IMR-90 (cell line): ENCODE measurements around the gene IL6ST. TPM values are rescaled to one million over a fixed set of nuclear protein-coding genes. Genes with fewer than 3 reads are reported as not detected.

Source experiments
- ATAC-seq: fragments of 200-7000 bp; cut with Tn5 transposase; 2 replicates; pipeline ENCODE4 v1.9.1; 2020; ENCODE audit warnings: low read depth, mild to moderate bottlenecking, moderate library complexity
- BruUV-seq: library from RNA; stranded (reverse); fragments of 400-500 nt; replicated peaks from 2 replicates; lab custom pipeline; 2021; lab: Mats Ljungman, UMichigan
- CTCF ChIA-PET: fragments of 300-600 bp; formaldehyde crosslinking; extraction: SDS; loops from one replicate; lab custom pipeline; 2021; ENCODE audit warnings: antibody characterized with exemption; lab: Yijun Ruan, JAX
- POLR2A ChIA-PET: fragments of 300-600 bp; sonication (Branson Sonifier 250); formaldehyde crosslinking; loops from one replicate; lab custom pipeline; 2022; ENCODE audit warnings: antibody characterized with exemption; ENCODE audit not compliant: unreplicated experiment; lab: Charles Lee
- DNase-seq: peaks from one replicate; pipeline ENCODE4 v3.0.0; 2013
- H2AFZ ChIP-seq: replicated peaks from 2 replicates; pipeline ENCODE3; 2013; ENCODE audit warnings: low read length, mild to moderate bottlenecking; ENCODE audit not compliant: poor library complexity
- H2AK5ac ChIP-seq: 2 replicates; pipeline ENCODE4 v1.6.1; 2013; ENCODE audit warnings: low read depth, low read length, inconsistent platforms
- H2AK9ac ChIP-seq: replicated peaks from 2 replicates; pipeline ENCODE3; 2013; ENCODE audit warnings: mild to moderate bottlenecking, low read depth, low read length, moderate library complexity; ENCODE audit not compliant: poor library complexity
- H2BK120ac ChIP-seq: 2 replicates; pipeline ENCODE4 v1.6.1; 2013; ENCODE audit warnings: low read depth, low read length, inconsistent platforms
- H2BK15ac ChIP-seq: 3 replicates; pipeline ENCODE4 v1.6.1; 2013; ENCODE audit warnings: low read depth, low read length, inconsistent platforms
- H2BK20ac ChIP-seq: 2 replicates; pipeline ENCODE4 v1.6.1; 2013; ENCODE audit warnings: low read depth, mild to moderate bottlenecking, inconsistent platforms, low read length, moderate library complexity
- H2BK5ac ChIP-seq: 2 replicates; pipeline ENCODE4 v1.6.1; 2013; ENCODE audit warnings: mild to moderate bottlenecking, low read depth, low read length, inconsistent platforms; ENCODE audit not compliant: poor library complexity, severe bottlenecking
- H3K14ac ChIP-seq: replicated peaks from 2 replicates; pipeline ENCODE4 v1.6.1; 2013; ENCODE audit warnings: low read depth, low read length, inconsistent platforms
- H3K18ac ChIP-seq: 2 replicates; pipeline ENCODE4 v1.6.1; 2013; ENCODE audit warnings: low read depth, low read length, control low read depth
- H3K23ac ChIP-seq: 2 replicates; pipeline ENCODE4 v1.6.1; 2013; ENCODE audit warnings: low read depth, low read length, inconsistent platforms
- H3K27ac ChIP-seq: 2 replicates; pipeline ENCODE4 v1.5.1; 2013; ENCODE audit warnings: mild to moderate bottlenecking, control low read depth, low read length; ENCODE audit not compliant: insufficient read depth
- H3K27me3 ChIP-seq: 2 replicates; pipeline ENCODE4 v1.6.1; 2013; ENCODE audit warnings: low read length; ENCODE audit not compliant: control insufficient read depth, insufficient read depth
- H3K36me3 ChIP-seq: 2 replicates; pipeline ENCODE4 v1.6.1; 2013; ENCODE audit warnings: low read length, mixed read lengths; ENCODE audit not compliant: control insufficient read depth, insufficient read depth
- H3K4ac ChIP-seq: 2 replicates; pipeline ENCODE4 v1.6.1; 2013; ENCODE audit warnings: low read depth, low read length, inconsistent platforms
- H3K4me1 ChIP-seq: 2 replicates; pipeline ENCODE4 v1.6.1; 2013; ENCODE audit warnings: low read length, mixed read lengths; ENCODE audit not compliant: control insufficient read depth, insufficient read depth
- H3K4me2 ChIP-seq: 2 replicates; pipeline ENCODE4 v1.6.1; 2013; ENCODE audit warnings: low read depth, mild to moderate bottlenecking, control low read depth, low read length, moderate library complexity
- H3K4me3 ChIP-seq: 2 replicates; pipeline ENCODE4 v1.5.1; 2013; ENCODE audit warnings: low read depth, mild to moderate bottlenecking, control low read depth, low read length, moderate library complexity; ENCODE audit not compliant: insufficient read depth
- H3K56ac ChIP-seq: 2 replicates; pipeline ENCODE4 v1.6.1; 2013; ENCODE audit warnings: low read length, inconsistent platforms; ENCODE audit not compliant: insufficient read depth; ENCODE audit errors: extremely low read depth
- H3K79me1 ChIP-seq, 2 experiments: 2 replicates each; pipeline ENCODE4 v1.6.1; 2013; ENCODE audit warnings: low read length in 2 of 2, inconsistent platforms in 1 of 2, low read depth in 1 of 2
- H3K9ac ChIP-seq: 2 replicates; pipeline ENCODE4 v1.6.1; 2013; ENCODE audit warnings: low read depth, low read length, control low read depth
- H3K9me1 ChIP-seq: 2 replicates; pipeline ENCODE4 v1.6.1; 2013; ENCODE audit warnings: low read length, inconsistent platforms; ENCODE audit not compliant: insufficient read depth
- H3K9me3 ChIP-seq: 2 replicates; pipeline ENCODE4 v1.6.1; 2013; ENCODE audit warnings: low read length; ENCODE audit not compliant: control insufficient read depth, insufficient read depth
- H4K20me1 ChIP-seq: 2 replicates; pipeline ENCODE4 v1.6.1; 2013; ENCODE audit warnings: low read length, inconsistent platforms; ENCODE audit not compliant: insufficient read depth
- H4K5ac ChIP-seq: 2 replicates; pipeline ENCODE4 v1.6.1; 2013; ENCODE audit warnings: mild to moderate bottlenecking, low read depth, low read length, control low read depth
- H4K8ac ChIP-seq, 2 experiments: 2 replicates each; pipeline ENCODE4 v1.6.1; 2013; ENCODE audit warnings: low read depth in 2 of 2, low read length in 2 of 2, control low read depth in 1 of 2, inconsistent platforms in 1 of 2
- H4K91ac ChIP-seq: 2 replicates; pipeline ENCODE4 v1.6.1; 2013; ENCODE audit warnings: low read depth, low read length, inconsistent platforms; ENCODE audit not compliant: insufficient read depth
- BHLHE40 ChIP-seq: fragments of 150-350 bp; IDR thresholded peaks from 2 replicates; pipeline ENCODE4 v1.6.1; 2016; ENCODE audit warnings: mild to moderate bottlenecking, low read depth, low read length
- CEBPB ChIP-seq: IDR thresholded peaks from 2 replicates; pipeline ENCODE4 v1.6.1; 2012; ENCODE audit warnings: low read depth, low read length, improper control_type of control experiment
- CHD1 ChIP-seq: IDR thresholded peaks from 2 replicates; pipeline ENCODE4 v1.6.1; 2012; ENCODE audit warnings: low read depth, low read length, improper control_type of control experiment
- CTCF ChIP-seq: conservative IDR thresholded peaks from 2 replicates; pipeline ENCODE4 v1.5.1; 2012; ENCODE audit warnings: mild to moderate bottlenecking, low read depth, low read length, improper control_type of control experiment
- ELK1 ChIP-seq: fragments of 150-350 bp; IDR thresholded peaks from 2 replicates; pipeline ENCODE4 v1.6.1; 2016; ENCODE audit warnings: low read depth, mild to moderate bottlenecking, low read length, moderate library complexity, borderline replicate concordance
- FOS ChIP-seq: fragments of 150-350 bp; IDR thresholded peaks from 2 replicates; pipeline ENCODE4 v1.6.1; 2016; ENCODE audit warnings: low read depth, low read length
- MAFK ChIP-seq: IDR thresholded peaks from 2 replicates; pipeline ENCODE4 v1.6.1; 2012; ENCODE audit warnings: low read depth, low read length, improper control_type of control experiment
- MAZ ChIP-seq: IDR thresholded peaks from 2 replicates; pipeline ENCODE4 v1.6.1; 2012; ENCODE audit warnings: low read depth, mild to moderate bottlenecking, low read length, improper control_type of control experiment, moderate library complexity, borderline replicate concordance
- MXI1 ChIP-seq: IDR thresholded peaks from 2 replicates; pipeline ENCODE4 v1.6.1; 2012; ENCODE audit warnings: low read depth, mild to moderate bottlenecking, low read length, moderate library complexity, borderline replicate concordance
- NFE2L2 ChIP-seq: fragments of 150-350 bp; IDR thresholded peaks from 2 replicates; pipeline ENCODE4 v1.6.1; 2016; ENCODE audit warnings: low read depth, mild to moderate bottlenecking, low read length
- POLR2A ChIP-seq: IDR thresholded peaks from 2 replicates; pipeline ENCODE4 v1.6.1; 2012; ENCODE audit warnings: mild to moderate bottlenecking, low read depth, low read length
- RAD21 ChIP-seq: IDR thresholded peaks from 2 replicates; pipeline ENCODE4 v1.6.1; 2012; ENCODE audit warnings: low read length, improper control_type of control experiment
- RCOR1 ChIP-seq: IDR thresholded peaks from 2 replicates; pipeline ENCODE4 v1.6.1; 2012; ENCODE audit warnings: mild to moderate bottlenecking, low read length, improper control_type of control experiment; ENCODE audit not compliant: insufficient replicate concordance
- SMC3 ChIP-seq: fragments of 150-350 bp; IDR thresholded peaks from 2 replicates; pipeline ENCODE4 v1.6.1; 2016; ENCODE audit warnings: low read depth, mild to moderate bottlenecking, antibody characterized with exemption, low read length, moderate library complexity
- USF2 ChIP-seq: fragments of 150-350 bp; IDR thresholded peaks from 2 replicates; pipeline ENCODE4 v1.6.1; 2017; ENCODE audit warnings: mild to moderate bottlenecking, antibody characterized with exemption, low read length, low read depth
- WGBS, 2 experiments: methylation state at CpG; one replicate each; pipeline versions ENCODE4 v1.1.5 to v1.1.7; 2013; ENCODE audit warnings: missing lambda C conversion rate in 2 of 2; ENCODE audit not compliant: insufficient read length in 1 of 2; ENCODE audit errors: extremely low coverage in 2 of 2; 5-methylcytosine and 5-hydroxymethylcytosine counted together
- dilution Hi-C: fragments of 300-500 bp; cut with HindIII; formaldehyde crosslinking; loops from one replicate; pipeline ENCODE4 v1.14.3; 2018; ENCODE audit warnings: low sequenced_read_pairs; ENCODE audit not compliant: unreplicated experiment
- in situ Hi-C: fragments of 300-500 bp; cut with MboI; formaldehyde crosslinking; loops from 3 replicates; pipeline ENCODE4 v1.14.3; 2019; ENCODE audit warnings: low sequenced_read_pairs, inconsistent platforms, mixed read lengths
- intact Hi-C: fragments of 100-400 bp; cut with micrococcal nuclease; formaldehyde crosslinking; loops from 2 replicates; pipeline ENCODE4 v1.10.0; 2022
- polyA plus RNA-seq, 3 experiments: library from polyadenylated mRNA; depleted of rRNA; stranded (reverse); fragments of >200 nt; gene quantifications; 2 replicates each; pipeline ENCODE4 v1.2.3, GENCODE V29; 2012; ENCODE audit warnings: low replicate concordance in 1 of 3
- total RNA-seq: library from RNA; depleted of rRNA; stranded (reverse); fragments of >200 nt; gene quantifications from 2 replicates; pipeline ENCODE4 v1.2.3, GENCODE V29; 2012

Gene IL6ST
- total and polyA plus RNA-seq, 2 of the 4 experiments (the other 2 are of a cell fraction) = 90.6 to 506 TPM

- no peak overlapping the region for H3K4me2 ChIP-seq
- no peak overlapping the region for H3K18ac ChIP-seq
- H4K91ac ChIP-seq = no peak overlapping the region
- no peak overlapping the region for H2BK15ac ChIP-seq
- 100% methylated on average over 1 of the region's 8 CpGs; no CpG with 5 or more reads in 1 of the 2 experiments for WGBS, 2 experiments
- H3K23ac ChIP-seq = no peak overlapping the region
- POLR2A ChIA-PET = no interaction called here
- H3K36me3 ChIP-seq = no peaks in the 10 kb centered on the region
- peak overlapping the region; percentile 48 for H2AK9ac ChIP-seq
- H3K9me1 ChIP-seq = peaks cover 8% of the 10 kb centered on the region; the same call in 1 of the 2 replicates
- no peak; the same call in 1 of the 2 replicates for ATAC-seq
- no peak for DNase-seq
- H2AFZ ChIP-seq = peak overlapping the region; percentile 44
- H3K14ac ChIP-seq = no peak overlapping the region
- no peak overlapping the region for H4K5ac ChIP-seq
- peak overlapping the region; percentile 25; the same call in 1 of the 2 replicates for H2BK120ac ChIP-seq
- H3K4ac ChIP-seq = peak overlapping the region; percentile 51; the same call in 1 of the 2 replicates
- H4K8ac ChIP-seq = no peak overlapping the region
- no peak overlapping the region for H3K56ac ChIP-seq
- H3K79me1 ChIP-seq = no peaks in the 10 kb centered on the region
- BruUV-seq = no TSS peak
- intact Hi-C loops (no loop called here), dilution Hi-C loops (no loop called here), in situ Hi-C loops (no loop called here)
- H2BK5ac ChIP-seq = no peak overlapping the region
- no peaks in the 10 kb centered on the region for H3K9me3 ChIP-seq
- TF ChIP-seq BHLHE40 = no peak
- no peak for TF ChIP-seq POLR2A
- TF ChIP-seq RCOR1 = no peak
- no peak for TF ChIP-seq USF2
- TF ChIP-seq CTCF = no peak
- TF ChIP-seq MAFK = no peak
- no peak for TF ChIP-seq FOS
- no peak for TF ChIP-seq CEBPB
- no peak for TF ChIP-seq ELK1
- TF ChIP-seq CHD1 = no peak
- TF ChIP-seq RAD21 = no peak
- no peak for TF ChIP-seq NFE2L2
- no peak for TF ChIP-seq MAZ
- TF ChIP-seq SMC3 = no peak
- no peak for TF ChIP-seq MXI1
- H2BK20ac ChIP-seq = peak overlapping the region; percentile 7; the same call in 1 of the 2 replicates
- no peak overlapping the region for H3K27ac ChIP-seq
- H2AK5ac ChIP-seq = peak overlapping the region; percentile 51; the same call in 1 of the 2 replicates
- no peaks in the 10 kb centered on the region for H3K27me3 ChIP-seq
- H3K4me3 ChIP-seq = no peak overlapping the region
- H4K20me1 ChIP-seq = no peaks in the 10 kb centered on the region
- peaks cover 6% of the 10 kb centered on the region for H3K4me1 ChIP-seq
- CTCF ChIA-PET = no interaction called here
- H3K9ac ChIP-seq = no peak overlapping the region
Observed at GRCh38 chr5:55897206-55897894, 97.4 kb downstream of the IL6ST start.
